Measurements from ENCODE around the gene FAM20B. TPM values are rescaled to one million over a fixed set of nuclear protein-coding genes. Genes with fewer than 3 reads are reported as not detected.

Gene FAM20B
- total RNA-seq, 1 donor, result 41.5 TPM

GRCh38 chr1:179012038-179012437 lies 13.7 kb upstream of the FAM20B start:
- peak; percentile 69 for DNase-seq (ENCODE audit: low read depth)
- no peak for TF ChIP-seq CTCF (IDR thresholded peaks at IDR 0.05; ENCODE audit: insufficient read depth, low read length)
- H3K4me3 ChIP-seq (ENCODE audit: low read depth, low read length), result no peak overlapping the region

- H3K4me3 ChIP-seq (ENCODE audit: low read depth, low read length), result no peak overlapping the region
- TF ChIP-seq CTCF (IDR thresholded peaks at IDR 0.05; ENCODE audit: insufficient read depth, low read length), result no peak
- DNase-seq (ENCODE audit: low read depth), result no peak
These were observed 11.6 kb upstream of the FAM20B start for GRCh38 chr1:179014123-179014522.

GRCh38 chr1:179015396-179015795 lies 10.3 kb upstream of the FAM20B start:
- no peak for DNase-seq (ENCODE audit: low read depth)
- no peak for TF ChIP-seq CTCF (IDR thresholded peaks at IDR 0.05; ENCODE audit: insufficient read depth, low read length)
- no peak overlapping the region for H3K4me3 ChIP-seq (ENCODE audit: low read depth, low read length)

- no peak for TF ChIP-seq CTCF (IDR thresholded peaks at IDR 0.05; ENCODE audit: insufficient read depth, low read length)
- no peak overlapping the region for H3K4me3 ChIP-seq (ENCODE audit: low read depth, low read length)
- peak; percentile 94 for DNase-seq (ENCODE audit: low read depth)
These were observed 8.8 kb upstream of the FAM20B start for GRCh38 chr1:179016706-179017382.

GRCh38 chr1:179017383-179018326 lies 8.0 kb upstream of the FAM20B start:
- no peak overlapping the region for H3K4me3 ChIP-seq (ENCODE audit: low read depth, low read length)
- DNase-seq (ENCODE audit: low read depth), result no peak
- TF ChIP-seq CTCF (IDR thresholded peaks at IDR 0.05; ENCODE audit: insufficient read depth, low read length), result no peak

GRCh38 chr1:179021873-179022272 lies 3.8 kb upstream of the FAM20B start:
- no peak for DNase-seq (ENCODE audit: low read depth)
- H3K4me3 ChIP-seq (ENCODE audit: low read depth, low read length), result peak overlapping the region; percentile 17
- TF ChIP-seq CTCF (IDR thresholded peaks at IDR 0.05; ENCODE audit: insufficient read depth, low read length), result no peak
